ENCODE measurements around the gene GDNF.

GDNF gene, protein sequence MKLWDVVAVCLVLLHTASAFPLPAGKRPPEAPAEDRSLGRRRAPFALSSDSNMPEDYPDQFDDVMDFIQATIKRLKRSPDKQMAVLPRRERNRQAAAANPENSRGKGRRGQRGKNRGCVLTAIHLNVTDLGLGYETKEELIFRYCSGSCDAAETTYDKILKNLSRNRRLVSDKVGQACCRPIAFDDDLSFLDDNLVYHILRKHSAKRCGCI

DNA sequence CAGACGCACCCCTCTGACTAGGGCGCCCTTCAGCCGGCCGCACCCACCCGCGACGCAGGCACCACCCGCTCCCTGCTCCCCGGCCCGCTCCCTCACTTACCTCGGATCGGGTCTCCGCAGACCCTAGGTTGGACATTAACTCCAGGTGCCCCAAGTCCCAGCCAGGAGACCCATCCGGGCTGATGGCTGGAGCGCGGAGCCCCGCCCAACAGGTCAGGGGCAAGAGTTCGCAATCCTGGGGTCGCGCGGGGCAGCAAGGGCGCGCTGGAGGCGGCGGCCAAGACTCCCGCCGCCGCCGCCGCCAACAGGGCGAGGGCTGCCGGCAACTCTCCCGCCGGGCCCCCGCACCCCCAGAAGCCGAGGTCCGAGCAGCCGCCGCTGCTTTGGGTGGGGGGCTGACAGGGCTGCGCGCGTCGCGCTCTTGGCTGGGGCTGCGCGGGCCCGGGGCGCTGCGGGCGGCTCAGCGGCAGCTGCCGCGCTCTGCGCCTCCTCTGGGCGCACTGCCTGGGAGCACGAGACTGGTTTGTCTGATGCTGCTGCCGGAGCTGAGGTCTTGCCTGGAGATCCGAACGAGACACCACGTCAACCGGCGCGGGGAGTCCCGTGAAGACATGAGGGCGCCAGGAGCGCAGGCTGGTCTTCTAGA lies at the start of gene GDNF:
Gene GDNF (minus strand): TSS at position 635 of the 646 bp plus-strand sequence. CDS start 5,245 bp downstream, outside the sequence.
- peak; percentile 7 for DNase-seq (ENCODE audit: extremely low read depth, insufficient read length)
- Histone ChIP-seq H3K4me3 (replicated peaks; ENCODE audit: low read depth, low read length) (no peak within 1 kb of the TSS), H3K27me3 (replicated peaks; ENCODE audit: control insufficient read depth, insufficient read depth, low read length) (peaks cover 2% of the 10 kb centered on the region), H3K36me3 (ENCODE audit: control insufficient read depth, insufficient read depth, low read length) (no peaks in the 10 kb centered on the region)
- TF ChIP-seq, protein P1, sequence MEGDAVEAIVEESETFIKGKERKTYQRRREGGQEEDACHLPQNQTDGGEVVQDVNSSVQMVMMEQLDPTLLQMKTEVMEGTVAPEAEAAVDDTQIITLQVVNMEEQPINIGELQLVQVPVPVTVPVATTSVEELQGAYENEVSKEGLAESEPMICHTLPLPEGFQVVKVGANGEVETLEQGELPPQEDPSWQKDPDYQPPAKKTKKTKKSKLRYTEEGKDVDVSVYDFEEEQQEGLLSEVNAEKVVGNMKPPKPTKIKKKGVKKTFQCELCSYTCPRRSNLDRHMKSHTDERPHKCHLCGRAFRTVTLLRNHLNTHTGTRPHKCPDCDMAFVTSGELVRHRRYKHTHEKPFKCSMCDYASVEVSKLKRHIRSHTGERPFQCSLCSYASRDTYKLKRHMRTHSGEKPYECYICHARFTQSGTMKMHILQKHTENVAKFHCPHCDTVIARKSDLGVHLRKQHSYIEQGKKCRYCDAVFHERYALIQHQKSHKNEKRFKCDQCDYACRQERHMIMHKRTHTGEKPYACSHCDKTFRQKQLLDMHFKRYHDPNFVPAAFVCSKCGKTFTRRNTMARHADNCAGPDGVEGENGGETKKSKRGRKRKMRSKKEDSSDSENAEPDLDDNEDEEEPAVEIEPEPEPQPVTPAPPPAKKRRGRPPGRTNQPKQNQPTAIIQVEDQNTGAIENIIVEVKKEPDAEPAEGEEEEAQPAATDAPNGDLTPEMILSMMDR (IDR thresholded peaks at IDR 0.05; ENCODE audit: insufficient read depth, low read length, poor library complexity, severe bottlenecking) = no peak

DNA sequence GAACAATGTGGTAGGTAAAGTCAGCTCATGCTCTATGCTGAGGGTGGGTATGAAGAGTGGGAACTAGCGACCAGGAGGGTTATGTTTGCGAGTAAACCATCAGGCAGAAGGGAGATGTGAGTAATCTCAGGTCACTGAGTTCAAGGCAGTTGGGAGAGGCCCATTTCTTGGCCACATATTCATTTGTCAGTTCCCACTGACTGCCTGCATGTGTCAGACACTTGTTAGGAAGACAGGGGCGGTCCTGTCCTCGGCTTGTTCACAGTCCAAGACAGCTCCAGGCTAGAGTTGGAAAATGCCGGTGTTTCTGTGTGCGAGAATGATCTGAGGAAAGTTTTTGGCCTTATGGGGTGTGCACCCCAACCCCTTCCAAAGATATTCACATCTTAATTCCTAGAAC lies 48.6 kb upstream of the GDNF start:
- Histone ChIP-seq H3K4me3 (replicated peaks; ENCODE audit: low read depth, low read length) (no peak overlapping the region), H3K36me3 (ENCODE audit: control insufficient read depth, insufficient read depth, low read length) (no peaks in the 10 kb centered on the region), H3K27me3 (replicated peaks; ENCODE audit: control insufficient read depth, insufficient read depth, low read length) (no peaks in the 10 kb centered on the region; the same call in 1 of the 2 replicates)
- TF ChIP-seq, protein P1 (IDR thresholded peaks at IDR 0.05; ENCODE audit: insufficient read depth, low read length, poor library complexity, severe bottlenecking) = no peak
- DNase-seq (ENCODE audit: extremely low read depth, insufficient read length) = no peak

DNA sequence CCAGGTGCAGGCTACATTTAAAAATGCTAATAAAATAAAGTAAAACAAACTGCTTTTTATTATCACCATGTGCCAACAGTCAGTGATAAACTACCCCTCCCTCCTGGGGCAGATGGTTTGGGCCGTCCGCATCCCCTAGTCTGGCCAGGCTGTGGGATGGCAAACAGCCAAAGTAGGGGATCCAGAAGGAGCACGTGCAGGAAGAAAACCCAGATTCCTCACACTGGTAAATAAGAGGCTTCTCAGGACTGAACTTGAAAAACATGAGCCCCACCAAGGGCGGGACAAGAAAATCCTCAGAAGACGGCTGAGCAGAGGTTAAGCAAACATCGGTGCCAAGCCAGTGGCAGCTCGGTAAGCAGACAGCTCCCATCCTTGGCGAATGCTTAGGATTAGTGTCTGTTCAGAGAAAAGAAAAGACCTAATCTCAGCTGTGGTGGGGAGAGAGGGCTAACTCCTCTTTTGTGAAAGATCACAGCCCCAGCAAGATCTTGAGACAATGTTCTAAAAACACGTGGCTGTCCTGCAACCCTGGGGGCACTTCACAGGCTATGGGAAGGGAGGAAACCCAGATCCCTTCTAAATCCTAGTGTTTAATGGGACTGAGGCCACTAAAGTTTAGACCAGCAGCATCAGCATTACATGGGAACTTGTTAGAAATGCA lies 46.5 kb upstream of the GDNF start:
- Histone ChIP-seq H3K36me3 (ENCODE audit: control insufficient read depth, insufficient read depth, low read length) (no peaks in the 10 kb centered on the region), H3K4me3 (replicated peaks; ENCODE audit: low read depth, low read length) (no peak overlapping the region), H3K27me3 (replicated peaks; ENCODE audit: control insufficient read depth, insufficient read depth, low read length) (no peaks in the 10 kb centered on the region; the same call in 1 of the 2 replicates)
- TF ChIP-seq, protein P1 (IDR thresholded peaks at IDR 0.05; ENCODE audit: insufficient read depth, low read length, poor library complexity, severe bottlenecking) = no peak
- no peak for DNase-seq (ENCODE audit: extremely low read depth, insufficient read length)

DNA sequence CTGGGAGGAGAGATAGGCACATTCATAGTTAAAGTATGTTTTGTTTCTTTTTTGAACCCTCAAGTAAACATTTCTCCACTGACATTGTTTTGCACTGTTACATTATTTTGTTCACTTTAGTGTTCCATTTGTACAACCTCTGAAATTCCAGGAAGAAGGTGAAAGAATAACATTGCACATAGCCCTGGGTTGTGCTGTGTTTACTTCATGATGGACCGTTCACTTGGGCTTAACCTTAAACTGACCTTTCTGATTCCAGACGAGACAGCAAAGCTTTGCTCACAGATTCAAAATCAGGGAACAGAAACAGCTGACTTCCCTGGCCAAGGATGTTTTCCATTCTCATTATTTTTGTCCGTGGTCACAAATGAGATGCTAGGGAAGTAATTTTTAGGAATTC lies 42.8 kb upstream of the GDNF start:
- no peak overlapping the region for H3K4me3 ChIP-seq (replicated peaks; ENCODE audit: low read depth, low read length)
- no peak for DNase-seq (ENCODE audit: extremely low read depth, insufficient read length)
- H3K27me3 ChIP-seq (replicated peaks; ENCODE audit: control insufficient read depth, insufficient read depth, low read length) = no peaks in the 10 kb centered on the region
- TF ChIP-seq, protein P1 (IDR thresholded peaks at IDR 0.05; ENCODE audit: insufficient read depth, low read length, poor library complexity, severe bottlenecking) = no peak
- H3K36me3 ChIP-seq (ENCODE audit: control insufficient read depth, insufficient read depth, low read length) = no peaks in the 10 kb centered on the region

DNA sequence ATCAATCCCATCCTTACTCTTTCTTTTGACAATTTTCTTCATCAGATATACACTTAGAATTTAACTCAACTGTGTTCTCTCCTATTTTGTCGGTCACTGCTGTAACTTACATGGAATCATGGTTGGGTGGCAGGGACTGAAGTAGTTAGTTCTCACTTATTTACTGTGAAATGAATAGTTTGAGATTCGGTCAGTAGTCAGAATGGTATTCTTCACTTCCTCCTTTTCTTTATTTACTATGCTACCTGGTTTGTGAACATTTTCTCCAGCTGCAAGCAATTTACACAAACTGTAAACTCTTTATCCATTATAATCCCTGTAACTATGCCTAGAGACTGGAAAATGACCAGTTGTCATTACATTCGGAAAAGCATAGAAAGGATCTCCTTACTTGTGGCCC lies 41.5 kb upstream of the GDNF start:
- H3K27me3 ChIP-seq (replicated peaks; ENCODE audit: control insufficient read depth, insufficient read depth, low read length) = no peaks in the 10 kb centered on the region

More for the DNA sequence above, 41.5 kb upstream of the GDNF start:
- Histone ChIP-seq H3K4me3 (replicated peaks; ENCODE audit: low read depth, low read length) (no peak overlapping the region), H3K36me3 (ENCODE audit: control insufficient read depth, insufficient read depth, low read length) (no peaks in the 10 kb centered on the region)
- TF ChIP-seq, protein P1 (IDR thresholded peaks at IDR 0.05; ENCODE audit: insufficient read depth, low read length, poor library complexity, severe bottlenecking) = no peak
- no peak for DNase-seq (ENCODE audit: extremely low read depth, insufficient read length)
